ENCODE data around the gene CANT1.

CANT1 gene

DNA sequence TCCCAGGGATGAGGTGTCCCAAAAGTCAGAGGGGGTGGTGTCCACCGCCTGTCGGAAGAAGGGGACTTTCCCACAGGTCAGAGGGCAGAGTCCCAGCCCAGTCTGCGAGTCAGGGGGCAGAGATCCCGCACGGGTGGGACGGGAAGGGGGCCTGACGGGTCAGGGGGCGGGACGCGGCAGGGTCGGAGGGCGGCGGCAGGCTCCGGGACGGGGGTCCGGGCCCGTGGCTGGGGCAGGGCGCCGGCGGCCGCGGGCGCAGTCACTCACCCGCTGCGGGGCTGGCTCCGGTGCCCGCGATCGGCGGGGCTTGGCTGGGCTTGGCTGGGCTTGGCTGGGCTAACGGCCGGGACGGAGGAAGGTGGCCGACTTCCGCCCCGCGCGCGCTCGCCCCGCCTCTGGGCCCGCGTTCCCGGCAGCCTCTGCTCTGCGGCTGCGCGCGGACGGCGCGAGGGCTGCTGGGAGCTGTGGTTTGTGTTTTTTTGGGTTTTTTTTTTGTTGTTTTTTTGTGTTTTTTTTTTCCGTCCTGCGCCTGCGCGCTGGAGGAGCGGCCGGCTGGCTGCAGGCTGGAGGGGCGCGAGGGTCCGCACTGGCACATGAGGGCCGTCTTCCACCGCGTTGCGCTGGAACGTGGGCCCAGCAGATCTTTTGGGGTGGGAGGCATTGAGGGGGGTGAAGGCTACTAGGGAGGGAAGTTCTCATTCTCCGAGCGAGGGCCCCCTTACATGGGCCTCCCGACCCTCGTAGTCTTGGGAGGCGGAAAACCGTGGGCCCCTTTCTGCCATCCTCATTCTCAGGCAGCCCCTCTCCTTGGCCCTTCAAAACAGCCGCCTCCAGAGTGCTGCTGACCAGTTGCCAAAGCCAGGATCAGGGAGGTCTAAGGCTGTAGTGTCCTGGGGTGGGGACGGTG is at the start of gene CANT1:
Gene CANT1 (minus strand): TSS at position 368 of the 907 bp plus-strand sequence. CDS start 12,142 bp downstream, outside the sequence.
- peak; percentile 70 for DNase-seq (ENCODE audit: low read depth)

DNA sequence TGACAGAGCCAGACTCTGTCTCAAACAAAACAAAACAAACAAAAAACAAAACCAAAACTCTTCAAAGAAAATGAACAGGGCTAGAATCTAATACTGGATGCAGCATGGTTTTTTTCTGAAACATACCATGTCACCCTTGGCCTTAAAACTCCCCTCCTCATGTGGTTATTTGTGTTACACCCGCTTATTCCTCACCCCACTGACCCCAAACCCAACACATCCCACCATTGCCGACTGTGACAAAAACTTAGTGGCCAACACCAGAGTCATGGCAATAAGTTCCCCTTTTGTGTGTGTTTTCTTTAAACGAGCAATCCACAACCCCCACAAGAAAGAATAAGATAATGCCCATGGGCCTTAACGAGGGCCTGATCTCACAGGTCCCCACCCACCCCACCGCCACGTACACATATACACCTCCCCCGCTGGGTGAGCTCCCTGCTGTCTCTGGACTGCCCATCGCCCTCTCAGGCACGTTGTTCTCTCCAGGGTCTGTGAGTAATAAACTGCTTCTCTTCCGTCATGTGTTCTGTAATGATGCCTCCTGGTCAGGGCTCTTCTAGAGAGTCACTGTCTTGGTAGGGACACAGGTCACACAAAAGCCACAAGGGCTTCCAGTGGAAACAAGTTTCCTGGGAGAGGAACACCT is 48.3 kb upstream of the CANT1 start:
- no peak for DNase-seq (ENCODE audit: low read depth)

DNA sequence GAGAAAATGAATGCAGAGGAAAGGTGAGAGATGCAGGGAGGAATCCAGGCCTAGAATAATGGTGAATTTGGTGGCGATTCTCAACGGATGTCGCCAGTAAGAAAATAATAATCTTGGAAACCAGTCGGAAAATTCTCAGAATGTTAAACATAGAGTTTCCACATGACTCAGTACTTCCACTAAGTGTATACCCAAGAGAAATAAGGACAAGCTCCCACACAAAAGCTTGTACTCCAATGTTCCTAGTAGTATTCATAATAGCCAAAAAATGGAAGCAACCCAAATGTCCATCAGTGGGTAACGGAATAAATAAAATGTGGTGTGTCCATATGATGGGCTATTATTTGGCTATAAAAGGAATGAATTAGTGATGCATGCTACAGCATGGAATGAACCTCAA is 45.6 kb upstream of the CANT1 start:
- no peak for DNase-seq (ENCODE audit: low read depth)

DNA sequence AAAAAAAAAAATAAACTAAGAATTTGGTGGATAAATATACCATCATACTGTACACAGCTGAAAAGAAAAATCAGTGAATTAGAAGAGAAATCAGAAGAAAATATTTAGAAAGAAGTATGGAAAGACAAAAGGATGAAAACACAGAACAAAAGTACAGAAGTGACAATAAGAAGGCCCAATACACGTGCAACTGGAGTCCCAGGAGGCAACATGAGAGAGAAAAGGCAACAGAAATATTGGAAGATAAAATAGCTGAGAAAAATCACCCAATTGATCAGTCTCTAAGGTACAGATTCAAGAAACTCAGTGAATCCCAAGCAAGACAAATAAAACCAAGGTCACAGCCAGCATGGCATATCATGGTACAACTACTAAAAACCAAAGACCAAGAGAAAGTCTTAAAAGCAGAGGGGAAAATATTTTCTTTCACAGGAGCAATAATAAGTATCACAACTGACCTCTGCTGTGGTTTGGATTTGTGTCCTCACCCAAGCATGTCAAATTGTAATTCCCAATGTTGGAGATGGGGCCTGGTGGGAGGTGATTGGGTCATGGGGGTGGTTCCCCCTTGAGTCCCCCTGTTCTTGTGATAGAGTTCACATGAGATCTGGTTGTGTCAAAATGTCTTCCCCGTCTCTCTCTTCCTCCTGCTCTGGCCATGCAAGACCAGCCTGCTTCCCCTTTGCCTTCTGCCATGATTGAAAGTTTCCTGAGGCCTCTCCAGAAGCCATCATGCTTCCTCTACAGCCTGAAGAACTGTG is 44.8 kb upstream of the CANT1 start:
- no peak for DNase-seq (ENCODE audit: low read depth)

DNA sequence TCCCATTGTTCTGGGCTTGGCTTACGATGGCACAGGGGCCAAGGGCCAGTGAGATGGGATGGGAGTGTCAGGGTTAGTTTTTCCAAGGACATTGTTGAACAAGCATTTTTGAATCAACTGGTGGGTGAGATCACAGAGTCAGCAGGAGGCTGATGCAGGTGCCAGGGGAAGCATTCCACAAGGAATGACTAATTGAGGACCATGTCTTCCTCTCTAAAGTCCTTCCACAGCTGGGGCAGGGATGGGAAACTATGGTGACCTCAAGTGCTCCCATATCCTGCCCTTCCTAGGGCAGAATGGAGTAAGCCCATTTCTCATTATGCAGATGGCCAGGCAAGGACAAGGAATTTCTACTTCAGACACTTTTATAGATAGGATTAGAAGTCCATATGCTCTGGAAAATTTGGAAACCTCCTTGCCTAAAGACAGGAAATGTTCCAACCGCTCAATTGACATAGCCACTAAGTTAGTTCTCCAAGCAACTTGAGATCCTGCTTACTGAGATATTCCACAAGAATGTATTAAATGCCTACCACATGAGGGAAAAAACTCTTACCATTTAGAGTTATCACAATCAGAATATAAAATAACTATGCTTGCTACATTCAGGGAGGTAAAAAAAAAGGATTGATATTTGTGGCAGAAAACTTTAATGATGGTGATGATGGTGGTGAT is 43.8 kb upstream of the CANT1 start:
- no peak for DNase-seq (ENCODE audit: low read depth)

DNA sequence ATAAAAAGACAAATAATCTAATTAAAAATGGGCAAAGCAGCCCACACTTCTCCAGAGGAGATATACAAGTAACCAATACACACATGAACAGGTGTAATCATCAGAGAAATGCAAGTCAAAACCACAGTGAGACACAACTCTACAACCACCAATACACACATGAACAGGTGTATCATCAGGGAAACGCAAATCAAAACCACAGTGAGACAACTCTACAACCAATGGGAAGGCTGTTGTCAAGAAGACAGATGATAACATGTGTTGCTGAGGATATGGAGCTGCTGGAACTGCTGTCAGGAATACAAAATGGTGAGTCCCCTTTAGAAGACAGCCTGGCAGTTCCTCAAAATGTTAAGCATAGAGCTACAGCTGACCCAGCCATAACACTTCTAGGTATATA is 42.6 kb upstream of the CANT1 start:
- DNase-seq (ENCODE audit: low read depth) = no peak

DNA sequence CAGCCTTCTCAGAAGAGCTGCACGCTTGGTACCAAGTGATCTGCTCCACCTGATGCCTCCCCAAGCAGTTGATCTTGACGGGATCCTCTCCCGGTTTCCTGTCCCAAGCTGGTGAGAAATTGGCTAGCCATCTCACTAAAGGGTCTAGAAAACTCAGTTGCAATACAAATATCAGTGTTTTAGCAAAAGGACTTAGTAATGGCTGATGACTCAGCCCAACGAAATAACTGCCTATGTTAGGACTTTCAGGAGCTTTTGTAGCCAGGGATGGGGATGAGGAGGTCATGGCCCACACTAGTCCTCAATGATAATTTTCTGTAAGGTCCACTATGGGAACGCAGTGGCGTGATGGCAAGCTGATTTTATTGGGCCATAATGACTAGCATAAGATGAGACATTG is 41.7 kb upstream of the CANT1 start:
- DNase-seq (ENCODE audit: low read depth) = no peak

DNA sequence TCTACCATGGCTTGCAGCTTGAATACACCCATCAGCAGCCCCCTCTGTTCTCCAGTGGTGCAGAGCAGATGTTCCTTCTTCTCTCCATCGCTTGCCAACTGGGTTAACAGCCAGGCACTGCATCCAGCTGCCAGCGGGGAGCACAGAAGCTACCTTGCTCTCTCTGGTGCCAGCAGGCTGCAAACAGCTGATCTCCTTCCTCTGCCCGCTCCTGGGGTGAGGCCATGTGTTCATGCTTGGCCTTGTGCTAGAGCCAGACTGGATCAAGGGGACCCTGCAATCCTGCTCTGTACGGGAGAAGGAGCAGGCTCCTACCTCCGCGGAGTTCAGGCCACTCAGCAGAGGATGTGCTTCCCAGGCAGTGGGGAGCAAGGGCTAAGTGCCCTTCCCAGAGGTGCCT is 41.0 kb upstream of the CANT1 start:
- DNase-seq (ENCODE audit: low read depth) = no peak

DNA sequence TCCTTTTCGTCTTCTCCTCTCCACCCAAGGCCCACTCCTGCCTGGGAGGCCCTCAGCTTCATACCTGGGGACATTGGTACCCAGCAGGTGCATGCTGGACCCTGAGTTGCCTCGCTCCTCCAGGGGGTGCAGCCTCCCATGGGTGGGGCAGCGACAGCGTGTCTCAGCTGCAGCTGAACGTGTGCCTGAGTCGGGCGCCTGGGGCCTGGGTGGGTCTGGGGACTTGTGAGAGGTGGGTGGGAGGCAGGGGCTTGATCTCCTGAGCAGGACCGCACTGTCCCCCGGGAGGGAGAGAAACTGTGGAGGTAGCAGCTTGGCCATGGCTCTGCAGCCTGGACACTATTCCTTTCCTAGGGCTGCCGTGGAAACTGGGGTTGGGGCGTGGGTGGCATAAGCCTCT is 40.3 kb upstream of the CANT1 start:
- no peak for DNase-seq (ENCODE audit: low read depth)

DNA sequence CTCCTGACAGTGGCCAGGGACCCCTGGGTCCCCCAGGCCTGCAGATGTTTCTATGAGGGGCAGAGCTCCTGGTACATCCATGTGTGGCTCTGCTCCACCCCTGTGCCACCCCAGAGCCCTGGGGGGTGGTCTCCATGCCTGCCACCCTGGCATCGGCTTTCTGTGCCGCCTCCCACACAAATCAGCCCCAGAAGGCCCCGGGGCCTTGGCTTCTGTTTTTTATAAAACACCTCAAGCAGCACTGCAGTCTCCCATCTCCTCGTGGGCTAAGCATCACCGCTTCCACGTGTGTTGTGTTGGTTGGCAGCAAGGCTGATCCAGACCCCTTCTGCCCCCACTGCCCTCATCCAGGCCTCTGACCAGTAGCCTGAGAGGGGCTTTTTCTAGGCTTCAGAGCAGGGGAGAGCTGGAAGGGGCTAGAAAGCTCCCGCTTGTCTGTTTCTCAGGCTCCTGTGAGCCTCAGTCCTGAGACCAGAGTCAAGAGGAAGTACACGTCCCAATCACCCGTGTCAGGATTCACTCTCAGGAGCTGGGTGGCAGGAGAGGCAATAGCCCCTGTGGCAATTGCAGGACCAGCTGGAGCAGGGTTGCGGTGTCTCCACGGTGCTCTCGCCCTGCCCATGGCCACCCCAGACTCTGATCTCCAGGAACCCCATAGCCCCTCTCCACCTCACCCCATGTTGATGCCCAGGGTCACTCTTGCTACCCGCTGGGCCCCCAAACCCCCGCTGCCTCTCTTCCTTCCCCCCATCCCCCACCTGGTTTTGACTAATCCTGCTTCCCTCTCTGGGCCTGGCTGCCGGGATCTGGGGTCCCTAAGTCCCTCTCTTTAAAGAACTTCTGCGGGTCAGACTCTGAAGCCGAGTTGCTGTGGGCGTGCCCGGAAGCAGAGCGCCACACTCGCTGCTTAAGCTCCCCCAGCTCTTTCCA is 39.5 kb upstream of the CANT1 start:
- DNase-seq (ENCODE audit: low read depth) = no peak

DNA sequence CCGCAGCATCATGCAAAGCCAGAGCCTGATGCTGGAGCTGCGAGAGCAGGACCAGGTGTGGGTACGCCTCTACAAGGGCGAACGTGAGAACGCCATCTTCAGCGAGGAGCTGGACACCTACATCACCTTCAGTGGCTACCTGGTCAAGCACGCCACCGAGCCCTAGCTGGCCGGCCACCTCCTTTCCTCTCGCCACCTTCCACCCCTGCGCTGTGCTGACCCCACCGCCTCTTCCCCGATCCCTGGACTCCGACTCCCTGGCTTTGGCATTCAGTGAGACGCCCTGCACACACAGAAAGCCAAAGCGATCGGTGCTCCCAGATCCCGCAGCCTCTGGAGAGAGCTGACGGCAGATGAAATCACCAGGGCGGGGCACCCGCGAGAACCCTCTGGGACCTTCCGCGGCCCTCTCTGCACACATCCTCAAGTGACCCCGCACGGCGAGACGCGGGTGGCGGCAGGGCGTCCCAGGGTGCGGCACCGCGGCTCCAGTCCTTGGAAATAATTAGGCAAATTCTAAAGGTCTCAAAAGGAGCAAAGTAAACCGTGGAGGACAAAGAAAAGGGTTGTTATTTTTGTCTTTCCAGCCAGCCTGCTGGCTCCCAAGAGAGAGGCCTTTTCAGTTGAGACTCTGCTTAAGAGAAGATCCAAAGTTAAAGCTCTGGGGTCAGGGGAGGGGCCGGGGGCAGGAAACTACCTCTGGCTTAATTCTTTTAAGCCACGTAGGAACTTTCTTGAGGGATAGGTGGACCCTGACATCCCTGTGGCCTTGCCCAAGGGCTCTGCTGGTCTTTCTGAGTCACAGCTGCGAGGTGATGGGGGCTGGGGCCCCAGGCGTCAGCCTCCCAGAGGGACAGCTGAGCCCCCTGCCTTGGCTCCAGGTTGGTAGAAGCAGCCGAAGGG is 38.6 kb upstream of the CANT1 start:
- DNase-seq (ENCODE audit: low read depth) = no peak

DNA sequence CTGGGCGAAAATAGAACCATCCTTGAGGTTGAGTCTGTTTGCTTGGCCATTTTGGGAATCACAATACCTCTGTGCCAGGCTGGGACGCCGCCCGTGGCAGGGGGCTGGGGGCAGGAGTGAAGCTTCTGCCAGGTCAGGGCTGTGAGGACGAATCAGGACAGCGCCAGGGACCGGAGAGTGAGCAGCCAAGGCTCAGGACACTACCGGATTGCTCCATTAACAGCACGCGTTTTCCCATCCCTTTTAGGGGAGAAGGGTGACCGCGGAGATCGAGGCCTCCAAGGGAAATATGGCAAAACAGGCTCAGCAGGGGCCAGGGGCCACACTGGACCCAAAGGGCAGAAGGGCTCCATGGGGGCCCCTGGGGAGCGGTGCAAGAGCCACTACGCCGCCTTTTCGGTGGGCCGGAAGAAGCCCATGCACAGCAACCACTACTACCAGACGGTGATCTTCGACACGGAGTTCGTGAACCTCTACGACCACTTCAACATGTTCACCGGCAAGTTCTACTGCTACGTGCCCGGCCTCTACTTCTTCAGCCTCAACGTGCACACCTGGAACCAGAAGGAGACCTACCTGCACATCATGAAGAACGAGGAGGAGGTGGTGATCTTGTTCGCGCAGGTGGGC is 37.8 kb upstream of the CANT1 start:
- no peak for DNase-seq (ENCODE audit: low read depth)

DNA sequence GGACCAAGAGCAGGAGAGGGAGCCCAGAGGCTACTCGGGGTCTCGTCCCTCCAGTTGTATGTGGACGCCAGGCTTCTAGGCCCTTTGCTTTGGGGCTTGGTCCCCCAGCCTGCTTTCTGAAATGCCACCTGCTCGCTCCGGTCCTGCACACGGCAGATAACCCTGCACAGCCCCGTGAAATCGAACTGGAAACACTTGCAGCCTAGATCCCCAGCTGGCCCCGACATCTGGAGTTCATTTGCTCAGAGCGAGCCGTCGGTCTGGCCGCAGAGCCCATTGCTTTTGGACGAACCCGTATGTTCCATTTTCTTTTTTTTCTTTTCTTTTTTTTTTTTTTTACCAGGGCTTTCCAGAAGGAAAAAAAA is 37.3 kb upstream of the CANT1 start:
- DNase-seq (ENCODE audit: low read depth) = no peak

DNA sequence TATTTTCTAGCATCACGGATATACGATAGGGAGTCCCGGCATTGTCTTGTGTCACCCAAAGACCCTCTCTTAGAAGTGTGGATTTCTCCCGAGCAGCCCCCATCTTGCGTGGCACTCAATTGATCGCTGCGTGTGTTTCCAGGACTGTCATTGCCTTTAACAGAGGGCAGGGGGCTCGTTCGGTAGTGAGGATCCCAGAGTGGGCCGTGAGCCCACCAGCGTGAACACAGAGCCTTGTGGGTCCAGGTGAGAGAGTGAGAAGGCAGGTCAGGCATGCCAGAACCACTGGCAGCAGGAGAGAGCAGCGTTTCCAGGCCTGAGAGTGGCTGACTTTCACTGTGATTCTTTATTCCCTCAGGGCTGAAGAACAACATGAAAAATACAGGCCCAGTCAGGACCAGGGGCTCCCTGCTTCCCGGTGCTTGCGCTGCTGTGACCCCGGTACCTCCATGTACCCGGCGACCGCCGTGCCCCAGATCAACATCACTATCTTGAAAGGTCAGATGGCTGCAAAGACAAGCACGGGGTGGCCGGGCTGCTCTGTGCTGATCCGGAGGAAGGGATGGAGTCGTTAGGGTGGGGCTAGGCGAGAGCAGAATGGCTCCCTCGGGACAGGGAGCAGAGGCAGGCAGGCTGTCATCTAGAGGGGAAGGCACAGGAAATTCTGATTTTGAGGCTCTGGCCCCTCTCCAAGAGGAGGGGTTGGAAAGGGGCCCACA is 36.8 kb upstream of the CANT1 start:
- no peak for DNase-seq (ENCODE audit: low read depth)

DNA sequence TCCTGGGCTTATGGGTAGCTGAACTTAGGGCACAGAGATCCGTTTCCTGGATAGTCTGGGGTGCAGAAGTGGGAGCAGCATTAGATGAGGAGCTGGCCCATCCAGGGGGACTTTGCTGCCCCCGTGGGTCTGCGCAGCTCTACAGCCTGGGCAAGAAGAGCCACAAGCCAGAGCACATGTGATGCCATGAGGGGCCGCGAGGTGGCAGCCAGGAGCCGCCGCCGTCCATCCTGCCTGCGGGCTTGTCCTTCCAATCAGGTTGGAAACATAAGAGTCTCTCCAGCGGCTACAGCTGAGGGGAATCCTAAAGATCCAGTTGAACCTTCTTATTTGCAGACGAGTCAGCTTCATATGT is 36.3 kb upstream of the CANT1 start:
- peak; percentile 10 for DNase-seq (ENCODE audit: low read depth)

DNA sequence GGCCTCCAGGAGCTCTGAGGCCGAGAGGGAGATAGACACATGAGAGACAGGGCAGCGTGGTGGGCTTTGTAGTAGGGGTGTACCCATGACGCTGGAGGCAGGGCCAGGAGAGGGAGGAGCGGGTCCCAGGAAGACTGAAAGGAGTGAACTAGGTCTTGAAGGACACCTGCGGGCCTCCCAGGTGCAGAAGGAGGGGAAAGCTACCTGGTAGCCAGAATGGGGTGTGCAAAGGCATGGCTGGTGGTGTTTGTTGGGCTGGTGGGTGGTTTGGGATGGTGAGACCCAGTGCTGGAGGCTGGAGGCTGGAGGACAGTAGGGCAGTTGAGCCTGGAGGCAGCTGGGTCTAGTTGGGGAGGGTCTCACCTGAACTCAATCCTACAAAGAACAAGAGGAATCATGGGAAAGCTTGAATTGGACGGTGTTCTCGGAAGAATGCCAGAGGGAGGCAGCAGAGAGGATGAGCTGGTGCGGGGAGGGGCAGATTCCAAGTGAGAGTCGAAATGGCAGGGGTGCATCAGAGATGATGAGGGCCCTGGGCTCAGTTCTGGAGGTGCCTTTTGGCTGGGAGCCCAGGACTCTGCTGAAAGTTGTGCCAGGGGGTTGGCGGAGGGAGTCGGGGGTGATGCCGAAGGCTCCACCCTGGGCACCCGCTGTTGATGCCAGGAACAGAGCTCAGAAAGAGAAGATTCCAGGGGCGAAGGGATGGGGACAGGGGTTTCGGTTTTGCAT is 35.6 kb upstream of the CANT1 start:
- no peak for DNase-seq (ENCODE audit: low read depth)

DNA sequence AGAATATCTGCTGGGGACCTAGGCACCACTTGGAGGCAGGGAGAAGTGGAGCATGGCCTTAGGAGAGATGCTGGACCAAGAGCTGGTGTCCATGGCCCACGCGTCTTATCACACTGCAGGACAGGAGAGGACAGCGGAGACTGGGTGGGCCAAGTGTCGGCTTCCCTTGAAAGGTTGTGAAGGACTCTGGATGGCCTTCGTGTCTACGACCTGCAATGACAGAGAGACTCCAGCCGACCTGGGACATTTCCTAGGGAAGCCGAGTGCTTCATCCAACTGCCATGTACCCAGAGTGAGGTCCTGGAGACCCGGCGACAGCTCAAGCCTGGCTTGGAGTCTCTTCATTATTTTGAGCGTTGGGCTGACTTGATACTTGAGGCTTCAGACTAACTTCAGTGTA is 34.9 kb upstream of the CANT1 start:
- DNase-seq (ENCODE audit: low read depth) = no peak

DNA sequence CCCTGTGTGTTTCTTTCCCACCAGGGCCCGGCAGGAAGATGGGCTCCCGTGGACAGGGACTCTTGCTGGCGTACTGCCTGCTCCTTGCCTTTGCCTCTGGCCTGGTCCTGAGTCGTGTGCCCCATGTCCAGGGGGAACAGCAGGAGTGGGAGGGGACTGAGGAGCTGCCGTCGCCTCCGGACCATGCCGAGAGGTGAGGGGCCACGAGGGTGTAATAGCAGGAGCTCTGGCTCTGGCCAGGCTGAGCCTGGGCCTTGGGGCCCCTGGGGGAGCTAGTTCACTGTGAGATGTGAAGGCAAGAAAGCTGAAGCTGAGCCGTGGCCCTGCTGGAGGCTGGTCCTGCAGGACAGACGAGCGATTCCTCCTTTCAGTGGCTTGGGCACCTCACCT is 34.4 kb upstream of the CANT1 start:
- no peak for DNase-seq (ENCODE audit: low read depth)

Data from T-helper 22 cell (primary cell).